T-cell (primary cell): Measurements from ENCODE around the gene FAM13A. TPM values are rescaled to one million over a fixed set of nuclear protein-coding genes. Genes with fewer than 3 reads are reported as not detected.
A peak's percentile ranks its signal among the peaks of the same experiment; 100 is the strongest.
"Not testable (repeated sequence)": the region's sequence is repeated elsewhere in the genome, so short reads cannot be mapped to it uniquely, and the experiment has no call there.

Experiments used
- ATAC-seq, 4 experiments: fragments of 200-7000 bp in 3 of 4; fragments of 150-1000 bp in 1 of 4; cut with Tn5 transposase; replicated peaks in 1 of 4; 1 replicate in 3 of 4; 2 replicates in 1 of 4; pipeline ENCODE4 v1.10.0; 2021; ENCODE audit warnings: moderate library complexity in 3 of 4, mild to moderate bottlenecking in 2 of 4, moderate number of reproducible peaks in 1 of 4
- CTCF ChIA-PET, 2 donors: fragments of 300-600 bp; sonication (Branson Sonifier 250); formaldehyde crosslinking; loops; one replicate each; lab custom pipeline; 2022; ENCODE audit warnings: antibody characterized with exemption in 2 of 2; lab: Charles Lee
- POLR2A ChIA-PET, 2 donors: fragments of 300-600 bp; sonication (Branson Sonifier 250); formaldehyde crosslinking; loops; one replicate each; lab custom pipeline; 2022; ENCODE audit warnings: antibody characterized with exemption in 2 of 2; lab: Charles Lee
- DNase-seq, 35 experiments: peaks; one replicate each; pipeline versions ENCODE4 v3.0.0 to v3.0.0-alpha.2; 2013 to 2023
- H3K27ac ChIP-seq: one replicate; pipeline ENCODE4 v1.5.1; 2013; ENCODE audit warnings: low read length
- H3K27me3 ChIP-seq, 2 experiments: replicated peaks in 1 of 2; 1 replicate in 1 of 2; 2 replicates in 1 of 2; pipeline versions ENCODE4 v1.6.1 to v1.7.0; 2013; ENCODE audit warnings: low read length in 1 of 2, mixed read lengths in 1 of 2; ENCODE audit not compliant: control insufficient read depth in 2 of 2, insufficient read depth in 2 of 2; ENCODE audit errors: extremely low read depth in 1 of 2
- H3K36me3 ChIP-seq, 2 donors: 1 replicate in 1 of 2; 2 replicates in 1 of 2; pipeline versions ENCODE4 v1.6.1 to v1.7.0; 2013; ENCODE audit warnings: low read length in 1 of 2; ENCODE audit not compliant: control insufficient read depth in 2 of 2, insufficient read depth in 1 of 2; ENCODE audit errors: extremely low read depth in 1 of 2
- H3K4me1 ChIP-seq, 2 experiments: 1 replicate in 1 of 2; 2 replicates in 1 of 2; pipeline versions ENCODE4 v1.6.1 to v1.7.0; 2013; ENCODE audit warnings: low read length in 2 of 2, mixed read lengths in 1 of 2; ENCODE audit not compliant: insufficient read depth in 2 of 2, control insufficient read depth in 1 of 2; ENCODE audit errors: extremely low read depth in 1 of 2
- H3K4me3 ChIP-seq, 2 donors: 1 replicate in 1 of 2; 2 replicates in 1 of 2; pipeline versions ENCODE4 v1.5.1 to v1.7.0; 2013; ENCODE audit warnings: mild to moderate bottlenecking in 2 of 2, low read length in 1 of 2, moderate library complexity in 1 of 2; ENCODE audit not compliant: control insufficient read depth in 1 of 2; ENCODE audit errors: extremely low read depth in 1 of 2
- H3K9me3 ChIP-seq: 2 replicates; pipeline ENCODE4 v1.7.0; 2013
- H3K27ac Mint-ChIP-seq, 2 donors: one replicate each; pipeline ENCODE4 v1.8.0; 2020 to 2021; ENCODE audit warnings: mild to moderate bottlenecking in 2 of 2, mixed read lengths in 2 of 2
- H3K27me3 Mint-ChIP-seq, 2 donors: one replicate each; pipeline ENCODE4 v1.8.0; 2021 to 2022; ENCODE audit warnings: mixed read lengths in 2 of 2
- H3K36me3 Mint-ChIP-seq: one replicate; pipeline ENCODE4 v1.8.0; 2021; ENCODE audit warnings: mixed read lengths
- H3K4me1 Mint-ChIP-seq, 3 donors: one replicate each; pipeline ENCODE4 v1.8.0; 2020 to 2022; ENCODE audit warnings: mixed read lengths in 3 of 3, mild to moderate bottlenecking in 1 of 3
- H3K4me3 Mint-ChIP-seq, 3 donors: one replicate each; pipeline ENCODE4 v1.8.0; 2020 to 2022; ENCODE audit warnings: mild to moderate bottlenecking in 3 of 3, mixed read lengths in 3 of 3, moderate library complexity in 3 of 3
- H3K9me3 Mint-ChIP-seq, 3 donors: one replicate each; pipeline ENCODE4 v1.8.0; 2020 to 2022; ENCODE audit warnings: mixed read lengths in 3 of 3
- WGBS: methylation state at CpG from one replicate; pipeline ENCODE4 v1.1.5; 2013; ENCODE audit warnings: missing lambda C conversion rate; ENCODE audit not compliant: insufficient coverage; 5-methylcytosine and 5-hydroxymethylcytosine counted together
- total RNA-seq, 35 experiments: library from RNA in 6 of 35; stranded (reverse) in 6 of 35; fragments of 120-200 nt in 1 of 35; gene quantifications; one replicate each; pipeline versions ENCODE4 v1.2.1 to v1.2.4 and lab custom pipeline; 2013 to 2026

Gene FAM13A
- total RNA-seq, 5 donors from 2014 or later (not counting 1 experiment from before 2014, with no cell fraction given): 11.3 to 92.9 (median 22.7) TPM

DNA sequence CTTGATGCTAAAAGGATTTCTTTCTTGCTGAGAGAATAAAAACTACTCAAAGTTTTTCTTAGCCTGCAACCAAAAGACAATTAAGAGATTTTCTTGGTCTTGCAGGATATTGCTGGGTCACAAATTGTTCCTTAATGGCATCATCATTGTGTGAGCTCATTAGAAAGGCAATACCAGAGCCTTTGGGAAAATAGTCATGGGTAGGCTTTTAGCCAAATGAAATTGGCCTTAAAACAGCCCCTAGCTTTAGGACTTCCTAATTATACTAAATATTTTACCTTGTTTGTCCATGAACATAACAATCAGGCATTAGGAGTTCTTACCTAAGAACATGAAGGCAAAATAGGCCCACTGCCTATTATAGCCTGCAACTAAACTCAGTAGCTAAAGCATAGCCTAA, 10.4 kb upstream of the FAM13A start:
- Mint-ChIP-seq H3K27me3 (peaks cover 3 to 10% of the 10 kb centered on the region in 2 donors), H3K27ac (no peak overlapping the region), H3K4me1 (peaks cover 0 to 6% (median 3%) of the 10 kb centered on the region in 3 donors), H3K4me3 (no peak overlapping the region), H3K9me3 (peaks cover 0 to 4% (median 2%) of the 10 kb centered on the region in 3 donors), H3K36me3 (no peaks in the 10 kb centered on the region)
- Histone ChIP-seq H3K27ac (no peak overlapping the region), H3K36me3 (no peaks in the 10 kb centered on the region), H3K27me3 (peaks cover 0 to 5% of the 10 kb centered on the region in 2 experiments), H3K4me1 (no peaks in the 10 kb centered on the region), H3K9me3 (no peaks in the 10 kb centered on the region), H3K4me3 (no peak overlapping the region)
- no peak for DNase-seq
- no peak for ATAC-seq
- CTCF ChIA-PET: no interaction called here
- POLR2A ChIA-PET: no interaction called here

DNA sequence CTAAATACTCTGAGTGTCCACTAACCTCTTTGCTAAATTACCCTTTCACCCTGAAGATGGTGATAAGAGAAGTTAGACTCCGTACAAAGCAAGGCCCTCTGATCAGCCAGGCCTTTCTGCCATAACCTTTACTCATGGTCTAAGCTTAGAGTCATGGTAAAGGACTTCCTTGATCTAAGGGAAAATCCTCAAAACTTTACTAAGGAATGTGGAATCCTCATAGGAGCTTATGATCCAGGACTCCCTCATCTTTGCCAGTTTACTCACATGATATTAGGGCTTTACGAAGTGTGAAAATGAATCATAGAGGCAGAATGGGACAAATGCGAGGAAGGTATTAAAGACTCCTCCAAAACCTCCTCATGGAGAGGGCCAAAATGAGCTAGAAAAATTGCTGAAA, 7.9 kb upstream of the FAM13A start:
- POLR2A ChIA-PET: interaction anchor here in 1 of 2 donors (0.7 kb wide), 1 partner anchor 990 kb away, joined by 3 read pairs; no protein-coding TSS in a partner anchor
- ATAC-seq: no peak
- 0% methylated on average over 1 of the region's 3 CpGs for WGBS
- H3K27me3 Mint-ChIP-seq: peaks cover 3 to 15% of the 10 kb centered on the region in 2 donors
- H3K4me1 Mint-ChIP-seq: peaks cover 0 to 6% (median 3%) of the 10 kb centered on the region in 3 donors
- H3K9me3 ChIP-seq: no peaks in the 10 kb centered on the region
- H3K4me3 ChIP-seq: no peak overlapping the region
- H3K4me3 Mint-ChIP-seq: no peak overlapping the region
- CTCF ChIA-PET: no interaction called here
- H3K9me3 Mint-ChIP-seq: peaks cover 9 to 18% (median 17%) of the 10 kb centered on the region in 3 donors
- H3K27me3 ChIP-seq: peaks cover 0 to 5% of the 10 kb centered on the region in 2 experiments
- H3K27ac ChIP-seq: no peak overlapping the region
- no peaks in the 10 kb centered on the region for H3K4me1 ChIP-seq
- no peaks in the 10 kb centered on the region for H3K36me3 ChIP-seq
- no peaks in the 10 kb centered on the region for H3K36me3 Mint-ChIP-seq
- no peak overlapping the region for H3K27ac Mint-ChIP-seq
- no peak for DNase-seq

DNA sequence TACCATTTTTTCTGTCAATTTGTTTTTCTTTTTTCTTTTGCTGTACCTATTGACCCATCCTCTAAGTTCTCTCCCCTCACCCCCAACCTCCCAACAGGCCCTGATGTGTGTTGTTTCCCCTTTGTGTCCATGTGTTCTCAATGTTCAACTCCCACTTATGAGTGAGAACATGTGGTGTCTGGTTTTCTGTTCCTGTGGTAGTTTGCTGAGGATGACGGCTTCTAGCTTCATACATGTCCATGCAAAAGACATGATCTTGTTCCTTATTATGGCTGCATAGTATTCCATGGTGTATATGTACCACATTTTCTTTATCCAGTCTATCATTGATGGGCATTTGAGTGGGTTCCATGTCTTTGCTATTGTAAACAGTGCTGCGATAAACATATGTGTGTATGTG, 859 bp upstream of the FAM13A start:
- H3K4me3 ChIP-seq, H3K36me3 ChIP-seq, DNase-seq, CTCF ChIA-PET, H3K27me3 Mint-ChIP-seq, H3K27ac Mint-ChIP-seq, POLR2A ChIA-PET, H3K4me1 ChIP-seq, ATAC-seq, H3K9me3 ChIP-seq, H3K27me3 ChIP-seq, H3K27ac ChIP-seq, H3K36me3 Mint-ChIP-seq: not testable (repeated sequence)
- Mint-ChIP-seq H3K4me1 (peaks cover 13 to 19% (median 15%) of the 10 kb centered on the region in 3 donors), H3K4me3 (peak overlapping the region in 1 of 3 donors; percentile 46), H3K9me3 (peaks cover 9 to 18% (median 17%) of the 10 kb centered on the region in 3 donors)
- WGBS: no CpG with 5 or more reads among the region's 2 CpGs

DNA sequence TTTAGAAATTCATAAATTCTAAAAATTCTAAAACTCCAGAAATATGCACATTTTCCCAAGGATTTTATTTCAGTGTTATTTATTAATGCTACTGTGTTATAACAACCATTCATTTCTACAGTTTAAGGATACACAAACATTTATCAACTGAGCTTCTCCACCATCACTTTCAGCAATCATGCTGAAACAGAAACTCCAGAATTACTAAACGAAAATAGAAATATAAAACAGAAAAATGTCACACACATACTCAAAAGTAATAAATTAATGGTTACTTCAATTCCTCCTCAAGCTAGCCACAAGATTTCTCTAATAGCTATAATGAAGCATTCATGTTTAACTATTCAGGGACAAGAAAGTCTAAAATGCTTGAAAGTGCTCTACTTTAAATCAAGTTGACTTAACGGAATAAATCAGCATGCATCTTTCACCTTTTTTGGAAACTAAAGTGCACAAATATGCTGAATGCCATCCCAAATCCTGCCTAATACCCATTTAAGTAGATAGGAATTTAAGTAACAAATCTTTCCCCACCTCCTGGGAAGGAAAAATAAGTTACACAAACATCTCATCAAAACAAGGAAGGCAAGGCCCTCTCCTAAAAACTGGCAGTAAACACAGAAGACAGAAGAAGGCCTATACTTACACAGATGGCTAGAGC, 563 bp downstream of the FAM13A start:
- no peak for DNase-seq
- Histone ChIP-seq H3K27ac (no peak overlapping the region), H3K27me3 (no peaks in the 10 kb centered on the region), H3K4me1 (no peaks in the 10 kb centered on the region), H3K9me3 (no peaks in the 10 kb centered on the region), H3K36me3 (no peaks in the 10 kb centered on the region), H3K4me3 (no peak overlapping the region)
- Mint-ChIP-seq H3K27ac (no peak overlapping the region), H3K4me1 (peaks cover 13 to 19% (median 15%) of the 10 kb centered on the region in 3 donors), H3K36me3 (no peaks in the 10 kb centered on the region), H3K27me3 (no peaks in the 10 kb centered on the region), H3K4me3 (peak overlapping the region in 1 of 3 donors; percentile 46), H3K9me3 (peaks cover 7 to 9% (median 8%) of the 10 kb centered on the region in 3 donors)
- ChIA-PET CTCF (no interaction called here), POLR2A (interaction anchor here in 1 of 2 donors (1.0 kb wide), 1 partner anchor 14 kb away, joined by 7 read pairs; no protein-coding TSS in a partner anchor)
- ATAC-seq: no peak
- no CpG with 5 or more reads among the region's 2 CpGs for WGBS

DNA sequence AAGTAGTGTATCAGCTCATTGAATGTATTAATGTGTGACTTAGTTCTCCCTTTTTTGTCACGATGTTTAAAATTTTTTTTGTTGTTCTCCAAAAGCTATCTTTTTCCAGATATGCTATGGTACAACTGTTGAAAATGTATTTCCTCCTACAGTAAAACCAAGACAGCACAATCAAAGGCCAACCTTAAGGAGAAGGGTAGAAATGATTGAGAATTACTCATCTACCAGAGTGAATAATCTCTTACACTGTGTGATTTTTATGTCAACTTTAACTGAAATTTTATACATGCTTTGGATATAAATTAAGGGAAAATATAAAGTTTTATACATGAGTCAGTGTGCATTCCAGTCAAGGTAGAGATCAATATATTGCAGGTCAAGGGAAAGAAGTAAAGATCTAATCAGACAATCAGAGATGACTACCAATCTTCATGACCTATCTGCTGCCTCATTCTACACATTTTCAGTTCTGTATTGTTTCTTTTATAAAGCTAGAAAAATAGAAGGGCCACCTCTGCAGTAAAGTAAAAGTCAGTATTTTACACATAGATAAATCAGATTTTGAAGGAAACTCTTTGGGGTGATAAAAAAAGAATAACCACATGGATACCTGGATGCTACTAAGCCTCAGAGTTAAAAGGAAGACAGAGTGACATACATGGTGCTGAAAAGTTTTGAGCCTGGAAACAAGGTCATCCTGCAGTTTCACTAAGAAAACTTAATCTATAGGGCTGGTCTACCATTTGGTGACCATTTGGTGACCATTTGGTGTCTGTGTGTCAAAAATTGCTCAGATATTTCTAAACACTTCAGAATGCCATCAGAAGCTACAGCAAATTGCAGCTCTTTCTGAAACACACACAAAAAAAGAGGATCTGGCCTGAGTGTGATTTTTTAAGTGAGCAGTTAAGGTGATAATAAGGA, 1.6 kb downstream of the FAM13A start:
- Mint-ChIP-seq H3K4me1 (peaks cover 13 to 19% (median 15%) of the 10 kb centered on the region in 3 donors), H3K9me3 (peaks cover 0 to 5% (median 3%) of the 10 kb centered on the region in 3 donors), H3K27ac (no peak overlapping the region), H3K27me3 (no peaks in the 10 kb centered on the region), H3K4me3 (no peak overlapping the region), H3K36me3 (no peaks in the 10 kb centered on the region)
- ChIA-PET CTCF (interaction anchor here in 1 of 2 donors (0.5 kb wide), 1 partner anchor 55 kb away, joined by 3 read pairs; no protein-coding TSS in a partner anchor), POLR2A (interaction anchor here in 1 of 2 donors (0.6 kb wide), 1 partner anchor 279 kb away, joined by 3 read pairs; no protein-coding TSS in a partner anchor)
- WGBS: no CpG with 5 or more reads among the region's 1 CpG
- Histone ChIP-seq H3K9me3 (no peaks in the 10 kb centered on the region), H3K36me3 (no peaks in the 10 kb centered on the region), H3K27ac (no peak overlapping the region), H3K4me3 (no peak overlapping the region), H3K4me1 (no peaks in the 10 kb centered on the region), H3K27me3 (no peaks in the 10 kb centered on the region)
- ATAC-seq: no peak
- no peak for DNase-seq

DNA sequence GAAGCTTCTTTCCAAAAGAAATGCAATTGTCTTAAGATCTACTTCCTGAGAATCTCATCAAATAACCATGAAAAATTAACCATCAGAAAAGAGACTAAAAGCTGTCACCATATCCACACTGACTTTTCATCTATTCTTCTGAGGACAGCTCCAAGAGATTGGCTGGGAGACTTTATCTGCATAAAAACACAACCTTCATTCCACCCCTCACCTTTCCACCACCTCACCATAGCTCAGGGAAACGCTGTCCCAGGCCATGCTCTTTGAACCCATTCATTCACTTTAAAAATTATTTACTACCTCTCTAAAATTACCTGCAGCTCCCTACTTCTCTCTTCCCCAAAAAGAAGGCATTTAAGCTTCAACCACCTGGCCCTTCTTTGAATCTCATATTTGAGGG, 2.4 kb downstream of the FAM13A start:
- peaks cover 0 to 5% (median 3%) of the 10 kb centered on the region in 3 donors for H3K9me3 Mint-ChIP-seq
- H3K9me3 ChIP-seq: no peaks in the 10 kb centered on the region

More for the DNA sequence above, 2.4 kb downstream of the FAM13A start:
- no peaks in the 10 kb centered on the region for H3K27me3 Mint-ChIP-seq
- peaks cover 13 to 19% (median 15%) of the 10 kb centered on the region in 3 donors for H3K4me1 Mint-ChIP-seq
- ChIA-PET CTCF (interaction anchor here in 1 of 2 donors (0.5 kb wide), 1 partner anchor 56 kb away, joined by 3 read pairs; no protein-coding TSS in a partner anchor), POLR2A (no interaction called here)
- WGBS: 63% methylated on average over 1 of the region's 1 CpG
- no peak overlapping the region for H3K27ac Mint-ChIP-seq
- no peak overlapping the region for H3K4me3 Mint-ChIP-seq
- H3K4me3 ChIP-seq: no peak overlapping the region
- H3K27ac ChIP-seq: no peak overlapping the region
- H3K27me3 ChIP-seq: no peaks in the 10 kb centered on the region
- DNase-seq (no peak), ATAC-seq (no peak)
- H3K4me1 ChIP-seq: no peaks in the 10 kb centered on the region
- no peaks in the 10 kb centered on the region for H3K36me3 Mint-ChIP-seq
- H3K36me3 ChIP-seq: no peaks in the 10 kb centered on the region
